A549 (cell line): ENCODE results near the gene CRYBB1.

Source experiments
- CBX8 ChIP-seq: fragments of 200-600 bp; sonication (generic); IDR thresholded peaks from 2 replicates; pipeline ENCODE4 v1.6.1; 2016
- E2F6 ChIP-seq: IDR thresholded peaks from 2 replicates; pipeline ENCODE4 v1.6.1; 2012; ENCODE audit warnings: low read depth, borderline replicate concordance
- ESRRA ChIP-seq: fragments of 150-350 bp; IDR thresholded peaks from 2 replicates; pipeline ENCODE4 v1.6.1; 2014; ENCODE audit warnings: mild to moderate bottlenecking, low read length, borderline replicate concordance
- FOSL2 ChIP-seq, 2 experiments: fragments of 450-650 bp in 1 of 2; fragments of >200 bp in 1 of 2; sonication (Bioruptor Twin) in 1 of 2; formaldehyde crosslinking; IDR thresholded peaks; 2 replicates each; pipeline versions ENCODE4 v1.5.0 to v1.6.1; 2016 to 2020; ENCODE audit warnings: mild to moderate bottlenecking in 1 of 2, moderate library complexity in 1 of 2
- JUN ChIP-seq, 2 experiments: fragments of >200 bp; sonication (Bioruptor Twin); formaldehyde crosslinking; IDR thresholded peaks; 2 replicates in 1 of 2; 3 replicates in 1 of 2; pipeline ENCODE4 v1.6.1; 2016 to 2017
- POLR2A ChIP-seq: IDR thresholded peaks from 2 replicates; pipeline ENCODE4 v1.6.1; 2012; ENCODE audit warnings: mild to moderate bottlenecking, low read length
- RAD21 ChIP-seq, 2 experiments: fragments of >200 bp in 1 of 2; sonication (Bioruptor Twin) in 1 of 2; formaldehyde crosslinking in 1 of 2; IDR thresholded peaks in 1 of 2; conservative IDR thresholded peaks in 1 of 2; 2 replicates in 1 of 2; 3 replicates in 1 of 2; pipeline ENCODE4 v1.6.1; 2012 to 2018; ENCODE audit warnings: inconsistent platforms in 1 of 2
- TP53 ChIP-seq: fragments of 250-450 bp; sonication (Bioruptor Pico); IDR thresholded peaks from 2 replicates; pipeline ENCODE4 v1.5.0; 2021; ENCODE audit warnings: mild to moderate bottlenecking, moderate library complexity
- ZNF302 ChIP-seq: fragments of 250-450 bp; sonication (Bioruptor Pico); IDR thresholded peaks from 2 replicates; pipeline ENCODE4 v1.9.0; 2021; ENCODE audit warnings: inconsistent platforms, mild to moderate bottlenecking, moderate library complexity
- TF ChIP-seq, protein P1 (sequence below): fragments of >200 bp; sonication (Bioruptor Twin); formaldehyde crosslinking; IDR thresholded peaks from 3 replicates; pipeline ENCODE4 v1.5.1; 2016
- TF ChIP-seq, protein P2 (sequence below): fragments of 200-600 bp; sonication (generic); IDR thresholded peaks from 2 replicates; pipeline ENCODE4 v1.6.1; 2016; ENCODE audit warnings: antibody characterized with exemption, mild to moderate bottlenecking, moderate library complexity

DNA sequence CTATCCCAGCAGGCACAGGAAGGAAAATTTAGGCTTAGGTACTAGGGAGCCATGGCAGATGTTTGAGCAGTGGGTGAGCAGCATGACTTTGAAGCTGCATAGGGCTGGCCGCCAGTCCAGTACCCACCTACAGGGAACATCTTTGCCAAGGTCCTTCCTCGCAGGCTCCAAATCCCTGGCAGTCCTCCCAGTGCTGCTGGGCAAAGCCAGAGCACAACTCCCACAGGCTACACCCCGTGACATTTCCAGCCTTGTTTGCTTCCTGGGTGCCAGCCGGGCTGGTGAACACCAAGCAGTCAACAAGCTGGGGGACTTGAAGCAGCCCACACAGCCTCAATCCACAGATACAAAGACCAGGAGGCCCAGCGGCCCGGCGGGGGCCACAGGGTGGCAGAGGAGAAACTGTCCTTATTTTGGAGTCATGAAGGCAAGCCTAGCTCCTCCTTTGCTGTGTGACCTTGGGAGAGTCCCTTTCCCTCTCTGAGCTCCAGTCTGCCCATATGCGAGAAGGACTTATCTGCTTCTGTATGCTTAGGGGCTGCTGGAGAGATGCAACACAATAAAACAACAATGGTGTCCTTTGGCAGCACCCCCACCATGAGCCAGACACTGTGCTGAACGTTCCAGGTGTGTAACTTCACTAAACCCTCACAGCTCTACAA lies 55.9 kb downstream of the CRYBB1 start:
- TF ChIP-seq, protein P1, sequence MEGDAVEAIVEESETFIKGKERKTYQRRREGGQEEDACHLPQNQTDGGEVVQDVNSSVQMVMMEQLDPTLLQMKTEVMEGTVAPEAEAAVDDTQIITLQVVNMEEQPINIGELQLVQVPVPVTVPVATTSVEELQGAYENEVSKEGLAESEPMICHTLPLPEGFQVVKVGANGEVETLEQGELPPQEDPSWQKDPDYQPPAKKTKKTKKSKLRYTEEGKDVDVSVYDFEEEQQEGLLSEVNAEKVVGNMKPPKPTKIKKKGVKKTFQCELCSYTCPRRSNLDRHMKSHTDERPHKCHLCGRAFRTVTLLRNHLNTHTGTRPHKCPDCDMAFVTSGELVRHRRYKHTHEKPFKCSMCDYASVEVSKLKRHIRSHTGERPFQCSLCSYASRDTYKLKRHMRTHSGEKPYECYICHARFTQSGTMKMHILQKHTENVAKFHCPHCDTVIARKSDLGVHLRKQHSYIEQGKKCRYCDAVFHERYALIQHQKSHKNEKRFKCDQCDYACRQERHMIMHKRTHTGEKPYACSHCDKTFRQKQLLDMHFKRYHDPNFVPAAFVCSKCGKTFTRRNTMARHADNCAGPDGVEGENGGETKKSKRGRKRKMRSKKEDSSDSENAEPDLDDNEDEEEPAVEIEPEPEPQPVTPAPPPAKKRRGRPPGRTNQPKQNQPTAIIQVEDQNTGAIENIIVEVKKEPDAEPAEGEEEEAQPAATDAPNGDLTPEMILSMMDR = no peak
- TF ChIP-seq, protein P2, sequence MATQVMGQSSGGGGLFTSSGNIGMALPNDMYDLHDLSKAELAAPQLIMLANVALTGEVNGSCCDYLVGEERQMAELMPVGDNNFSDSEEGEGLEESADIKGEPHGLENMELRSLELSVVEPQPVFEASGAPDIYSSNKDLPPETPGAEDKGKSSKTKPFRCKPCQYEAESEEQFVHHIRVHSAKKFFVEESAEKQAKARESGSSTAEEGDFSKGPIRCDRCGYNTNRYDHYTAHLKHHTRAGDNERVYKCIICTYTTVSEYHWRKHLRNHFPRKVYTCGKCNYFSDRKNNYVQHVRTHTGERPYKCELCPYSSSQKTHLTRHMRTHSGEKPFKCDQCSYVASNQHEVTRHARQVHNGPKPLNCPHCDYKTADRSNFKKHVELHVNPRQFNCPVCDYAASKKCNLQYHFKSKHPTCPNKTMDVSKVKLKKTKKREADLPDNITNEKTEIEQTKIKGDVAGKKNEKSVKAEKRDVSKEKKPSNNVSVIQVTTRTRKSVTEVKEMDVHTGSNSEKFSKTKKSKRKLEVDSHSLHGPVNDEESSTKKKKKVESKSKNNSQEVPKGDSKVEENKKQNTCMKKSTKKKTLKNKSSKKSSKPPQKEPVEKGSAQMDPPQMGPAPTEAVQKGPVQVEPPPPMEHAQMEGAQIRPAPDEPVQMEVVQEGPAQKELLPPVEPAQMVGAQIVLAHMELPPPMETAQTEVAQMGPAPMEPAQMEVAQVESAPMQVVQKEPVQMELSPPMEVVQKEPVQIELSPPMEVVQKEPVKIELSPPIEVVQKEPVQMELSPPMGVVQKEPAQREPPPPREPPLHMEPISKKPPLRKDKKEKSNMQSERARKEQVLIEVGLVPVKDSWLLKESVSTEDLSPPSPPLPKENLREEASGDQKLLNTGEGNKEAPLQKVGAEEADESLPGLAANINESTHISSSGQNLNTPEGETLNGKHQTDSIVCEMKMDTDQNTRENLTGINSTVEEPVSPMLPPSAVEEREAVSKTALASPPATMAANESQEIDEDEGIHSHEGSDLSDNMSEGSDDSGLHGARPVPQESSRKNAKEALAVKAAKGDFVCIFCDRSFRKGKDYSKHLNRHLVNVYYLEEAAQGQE = no peak
- TF ChIP-seq ZNF302 (no peak), E2F6 (no peak), POLR2A (no peak), TP53 (CRISPR knock-in tag) (no peak), JUN (IDR thresholded peaks at IDR 0.05) (no peak), ESRRA (no peak), RAD21 (conservative IDR thresholded peaks at IDR 0.05 in 1 of 2, IDR thresholded peaks at IDR 0.05 in 1 of 2) (no peak), CBX8 (no peak), FOSL2 (IDR thresholded peaks at IDR 0.05) (no peak), FOSL2 (CRISPR knock-in tag; IDR thresholded peaks at IDR 0.05) (no peak)
